Spleen (tissue), 7 donors: ENCODE measurements around the gene CDK11B.

Source experiments
- CTCF ChIP-seq, 11 experiments: fragments of 200-600 bp in 7 of 11; fragments of 450-650 bp in 4 of 11; sonication (generic) in 4 of 11; IDR thresholded peaks in 8 of 11; conservative IDR thresholded peaks in 3 of 11; 1 replicate in 7 of 11; 2 replicates in 4 of 11; pipeline versions ENCODE4 v1.4.0 to v1.8.0; 2016 to 2021; ENCODE audit warnings: antibody characterized with exemption in 11 of 11, inconsistent platforms in 4 of 11, mild to moderate bottlenecking in 1 of 11
- POLR2A ChIP-seq, 3 donors: fragments of 450-650 bp; IDR thresholded peaks; one replicate each; pipeline ENCODE4 v1.5.1; 2017; ENCODE audit warnings: antibody characterized with exemption in 3 of 3, mild to moderate bottlenecking in 1 of 3
- POLR2AphosphoS5 ChIP-seq, 3 donors: sonication (generic); formaldehyde crosslinking; IDR thresholded peaks; one replicate each; pipeline ENCODE4 v1.5.1; 2017; ENCODE audit warnings: antibody characterized with exemption in 3 of 3
- donor health status: DM: no; HTN: no; CAD: no; lungs with moderate emphysema.
- donor health status: DM: no; HTN: no; CAD: no.
- donor health status: DM: no; HTN: no; CAD: no.

GRCh38 chr1:1627261-1627828 lies 31.5 kb downstream of the CDK11B start:
- TF ChIP-seq CTCF (IDR thresholded peaks at IDR 0.05 in 8 of 11, conservative IDR thresholded peaks at IDR 0.05 in 3 of 11) (no peak), POLR2AphosphoS5 (IDR thresholded peaks at IDR 0.05) (peak in 1 of 3 donors; percentile 5), POLR2A (IDR thresholded peaks at IDR 0.05) (no peak)
